Naive thymus-derived CD4-positive, alpha-beta T cell (primary cell): ENCODE results near the gene DYNLT2B. TPM values are rescaled to one million over a fixed set of nuclear protein-coding genes. Genes with fewer than 3 reads are reported as not detected.
"Not testable (repeated sequence)": the region's sequence is repeated elsewhere in the genome, so short reads cannot be mapped to it uniquely, and the experiment has no call there.

ENCODE experiments used
- ATAC-seq: fragments of 150-1000 bp; cut with Tn5 transposase; 2 replicates; pipeline ENCODE4 v1.10.0; 2021; ENCODE audit warnings: mild to moderate bottlenecking, moderate library complexity
- CTCF ChIA-PET: fragments of 350-600 bp; sonication (Branson Sonifier 250); formaldehyde crosslinking; loops from one replicate; lab custom pipeline; 2021; ENCODE audit warnings: antibody characterized with exemption; lab: Charles Lee
- POLR2A ChIA-PET: fragments of 350-600 bp; sonication (Branson Sonifier 250); formaldehyde crosslinking; loops from one replicate; lab custom pipeline; 2021; ENCODE audit warnings: antibody characterized with exemption, inconsistent platforms; lab: Charles Lee
- DNase-seq, 9 donors: peaks; one replicate each; pipeline versions ENCODE4 v3.0.0 to v3.0.0-alpha.2; 2020 to 2022; ENCODE audit warnings: mixed read lengths in 1 of 9
- H3K27ac ChIP-seq: one replicate; pipeline ENCODE4 v1.7.0; 2013; ENCODE audit warnings: mild to moderate bottlenecking, low read depth, low read length, moderate library complexity
- H3K27me3 ChIP-seq, 2 donors: one replicate each; pipeline ENCODE4 v1.7.0; 2013; ENCODE audit warnings: low read length in 2 of 2, mild to moderate bottlenecking in 2 of 2, moderate library complexity in 2 of 2; ENCODE audit not compliant: control insufficient read depth in 2 of 2, insufficient read depth in 2 of 2
- H3K36me3 ChIP-seq, 3 experiments: 1 replicate in 2 of 3; 2 replicates in 1 of 3; pipeline ENCODE4 v1.7.0; 2013; ENCODE audit warnings: low read length in 3 of 3, mild to moderate bottlenecking in 3 of 3, moderate library complexity in 1 of 3; ENCODE audit not compliant: insufficient read depth in 3 of 3, control insufficient read depth in 2 of 3
- H3K4me1 ChIP-seq, 2 donors: one replicate each; pipeline ENCODE4 v1.7.0; 2013; ENCODE audit warnings: low read length in 2 of 2, mild to moderate bottlenecking in 2 of 2, moderate library complexity in 1 of 2; ENCODE audit not compliant: control insufficient read depth in 2 of 2, insufficient read depth in 2 of 2
- H3K4me3 ChIP-seq: 2 replicates; pipeline ENCODE4 v1.7.0; 2013; ENCODE audit warnings: mild to moderate bottlenecking, low read length
- H3K9me3 ChIP-seq, 3 experiments: 1 replicate in 2 of 3; 2 replicates in 1 of 3; pipeline ENCODE4 v1.7.0; 2013; ENCODE audit warnings: low read length in 3 of 3; ENCODE audit not compliant: control insufficient read depth in 2 of 3
- H3K27ac Mint-ChIP-seq, 9 donors: one replicate each; pipeline ENCODE4 v1.8.0; 2020 to 2022; ENCODE audit warnings: mixed read lengths in 9 of 9, mild to moderate bottlenecking in 8 of 9, moderate library complexity in 5 of 9, inconsistent platforms in 2 of 9
- H3K27me3 Mint-ChIP-seq, 5 donors: one replicate each; pipeline ENCODE4 v1.8.0; 2021 to 2022; ENCODE audit warnings: mixed read lengths in 5 of 5, mild to moderate bottlenecking in 1 of 5
- H3K36me3 Mint-ChIP-seq, 5 donors: one replicate each; pipeline ENCODE4 v1.8.0; 2020 to 2022; ENCODE audit warnings: mixed read lengths in 5 of 5, mild to moderate bottlenecking in 3 of 5, inconsistent platforms in 1 of 5
- H3K4me1 Mint-ChIP-seq, 7 donors: one replicate each; pipeline ENCODE4 v1.8.0; 2020 to 2022; ENCODE audit warnings: mixed read lengths in 7 of 7, mild to moderate bottlenecking in 3 of 7, inconsistent platforms in 1 of 7
- H3K4me3 Mint-ChIP-seq, 10 donors: one replicate each; pipeline ENCODE4 v1.8.0; 2020 to 2022; ENCODE audit warnings: mild to moderate bottlenecking in 10 of 10, mixed read lengths in 10 of 10, moderate library complexity in 6 of 10, inconsistent platforms in 2 of 10
- H3K9me3 Mint-ChIP-seq, 11 donors: one replicate each; pipeline ENCODE4 v1.8.0; 2020 to 2022; ENCODE audit warnings: mixed read lengths in 11 of 11, mild to moderate bottlenecking in 4 of 11, inconsistent platforms in 1 of 11, moderate library complexity in 1 of 11
- intact Hi-C, 2 donors: fragments of 100-400 bp; cut with micrococcal nuclease; formaldehyde crosslinking; loops; one replicate each; pipeline ENCODE4 v1.15.1; 2023
- polyA plus RNA-seq, 2 donors: library from polyadenylated mRNA; unstranded; fragments of 300-500 nt; fragmentation: Illumina TruSeq; gene quantifications; one replicate each; pipeline ENCODE4 v1.2.3, GENCODE V29; 2021
- total RNA-seq, 6 experiments: library from RNA in 5 of 6; stranded (reverse) in 5 of 6; gene quantifications; 1 replicate in 5 of 6; 2 replicates in 1 of 6; pipeline ENCODE4 v1.2.3 and lab custom pipeline; 2021 to 2026

The DYNLT2B gene
- 10 to 100 TPM in 1 of 5 experiments, 1 to 10 TPM in 4; 3.3 to 20.8 (median 5.1) TPM for total RNA-seq
- 1 to 10 TPM; 4.5 to 7.6 TPM for polyA plus RNA-seq
- not detected for total RNA-seq (lab: John Stamatoyannopoulos, UW)

DNA sequence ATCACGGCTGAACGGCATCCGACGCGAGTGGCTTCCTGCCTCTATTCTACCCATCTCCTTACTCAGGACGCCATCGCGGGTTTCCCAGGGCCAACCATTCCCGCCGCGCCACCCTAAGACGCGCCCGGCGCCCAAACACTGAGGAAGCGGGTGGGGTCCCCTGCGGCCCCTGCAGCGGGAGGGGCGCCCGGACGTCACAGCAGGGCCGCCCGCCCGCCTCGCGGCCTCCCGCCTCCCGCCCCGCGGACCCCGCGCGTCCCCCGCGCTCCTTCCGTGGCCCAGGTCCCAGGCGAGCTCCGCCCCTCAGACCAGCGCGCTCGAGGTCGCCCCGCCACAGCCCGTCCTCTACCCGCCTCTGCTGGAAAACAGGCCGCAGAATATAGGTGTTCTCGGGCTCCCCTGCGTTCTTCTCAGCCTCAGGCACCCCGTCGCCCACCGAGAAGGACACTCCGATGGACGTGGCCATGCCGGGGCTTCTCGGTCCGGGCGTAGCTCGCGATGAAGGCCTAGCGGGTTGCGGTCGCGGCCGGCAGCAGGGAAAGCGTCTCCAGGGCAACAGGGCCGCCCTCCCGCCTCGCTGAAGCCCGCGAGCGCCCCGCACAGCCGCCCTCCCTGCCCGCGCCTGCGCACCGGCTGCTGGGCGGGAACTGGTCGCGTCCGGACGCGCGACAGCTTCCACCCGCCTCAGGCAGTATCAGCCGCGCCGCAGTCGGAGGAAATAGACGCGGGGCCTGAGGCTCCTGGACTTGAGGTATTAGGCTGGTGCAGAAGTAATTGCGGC is at the start of gene DYNLT2B:
Gene DYNLT2B (minus strand): TSS at position 554 of the 781 bp plus-strand sequence. CDS start 88 bp downstream, at position 466.
- H3K27ac Mint-ChIP-seq = peak within 1 kb of the TSS; percentile 88 to 98 (median 94)
- H3K4me1 Mint-ChIP-seq = peaks cover 0 to 23% (median 9%) of the 10 kb centered on the region in 7 donors
- Histone ChIP-seq H3K27ac (peak within 1 kb of the TSS; percentile 90), H3K4me3 (peak within 1 kb of the TSS; percentile 89), H3K36me3 (no peaks in the 10 kb centered on the region), H3K9me3 (no peaks in the 10 kb centered on the region), H3K27me3 (no peaks in the 10 kb centered on the region), H3K4me1 (no peaks in the 10 kb centered on the region)
- H3K9me3 Mint-ChIP-seq = peaks cover 0 to 8% (median 0%) of the 10 kb centered on the region in 11 donors
- CTCF ChIA-PET = interaction anchor here (0.6 kb wide), 1 partner anchor 35 kb away, joined by 3 read pairs; no protein-coding TSS in a partner anchor
- peaks cover 0 to 10% (median 0%) of the 10 kb centered on the region in 5 donors for H3K36me3 Mint-ChIP-seq
- intact Hi-C loops = loop anchor here (1.0 to 5.0 kb wide), 10 partner anchors 31 to 625 kb away; partner anchors contain the start of genes FBXO45 (in 2 of the 2), PCYT1A (in 2 of the 2), RNF168 (in 2 of the 2) and UBXN7 (in 2 of the 2)
- H3K27me3 Mint-ChIP-seq = no peaks in the 10 kb centered on the region
- H3K4me3 Mint-ChIP-seq = peak within 1 kb of the TSS; percentile 82 to 95 (median 94)
- ATAC-seq (peak; percentile 94), DNase-seq (peak; percentile 82 to 91 (median 88))
- POLR2A ChIA-PET = interaction anchor here (0.5 to 3.2 kb wide), 11 partner anchors 9 to 1920 kb away, joined by 3 to 22 read pairs (median 6); partner anchors contain the start of genes FBXO45, PCYT1A, UBXN7 and WDR53

DNA sequence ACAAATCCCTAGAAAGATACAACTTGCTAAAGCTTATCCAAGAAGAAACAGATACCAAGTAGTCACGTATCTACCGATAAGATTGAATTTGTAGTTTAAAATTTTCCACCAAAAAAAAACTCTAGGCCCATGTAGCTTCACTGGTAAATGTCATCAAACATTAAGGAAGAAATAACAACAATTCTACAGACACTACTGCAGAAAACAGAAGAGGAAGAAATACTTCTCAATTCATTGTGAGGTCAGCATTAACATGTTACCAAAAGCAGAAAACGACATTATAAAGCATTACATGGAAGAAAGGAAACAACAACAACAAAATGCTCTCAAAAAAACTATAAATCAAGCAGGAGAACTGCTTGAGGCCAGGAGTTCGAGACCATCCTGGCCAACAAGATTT is 47.7 kb upstream of the DYNLT2B start:
- Mint-ChIP-seq H3K27me3 (no peaks in the 10 kb centered on the region), H3K4me1 (peaks cover 0 to 14% (median 0%) of the 10 kb centered on the region in 7 donors), H3K4me3 (no peak overlapping the region), H3K9me3 (no peaks in the 10 kb centered on the region), H3K27ac (peak overlapping the region in 3 of 9 donors; percentile 23 to 48 (median 23)), H3K36me3 (peaks cover 18 to 45% (median 24%) of the 10 kb centered on the region in 5 donors)
- CTCF ChIA-PET = interaction anchor here (1.6 kb wide), 1 partner anchor 113 kb away, joined by 5 read pairs; no protein-coding TSS in a partner anchor
- POLR2A ChIA-PET = no interaction called here
- H3K4me1 ChIP-seq = no peaks in the 10 kb centered on the region
- ATAC-seq = no peak
- H3K9me3 ChIP-seq = no peaks in the 10 kb centered on the region
- no peak for DNase-seq
- intact Hi-C loops = loop anchor here in 1 of 2 donors (5.0 to 10.0 kb wide), 2 partner anchors 109 to 113 kb away; no protein-coding TSS in a partner anchor
- peaks cover 0 to 46% (median 5%) of the 10 kb centered on the region in 3 experiments for H3K36me3 ChIP-seq
- H3K4me3 ChIP-seq = no peak overlapping the region
- no peaks in the 10 kb centered on the region for H3K27me3 ChIP-seq
- no peak overlapping the region for H3K27ac ChIP-seq

DNA sequence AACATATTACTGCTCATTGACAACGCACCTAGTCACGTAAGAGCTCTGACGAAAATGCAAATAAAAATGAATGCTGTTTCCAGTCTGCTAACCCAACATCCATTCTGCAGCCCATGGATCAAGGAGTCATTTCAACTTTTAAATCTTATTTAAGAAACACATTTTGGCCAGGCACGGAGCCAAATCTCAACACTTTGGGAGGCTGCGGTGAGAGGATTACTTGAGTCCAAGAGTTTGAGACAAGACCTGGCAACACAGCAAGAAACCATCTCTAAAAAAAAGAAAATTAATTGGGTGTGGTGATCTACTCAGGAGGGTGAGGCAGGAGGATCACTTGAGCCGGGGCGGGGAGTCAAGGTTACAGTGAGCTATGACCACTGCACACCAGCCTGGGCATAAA is 42.5 kb upstream of the DYNLT2B start:
- peaks cover 0 to 69% (median 14%) of the 10 kb centered on the region in 3 experiments for H3K36me3 ChIP-seq
- intact Hi-C loops = loop anchor here in 1 of 2 donors (10.0 kb wide), 1 partner anchor 114 kb away; no protein-coding TSS in a partner anchor

DNA sequence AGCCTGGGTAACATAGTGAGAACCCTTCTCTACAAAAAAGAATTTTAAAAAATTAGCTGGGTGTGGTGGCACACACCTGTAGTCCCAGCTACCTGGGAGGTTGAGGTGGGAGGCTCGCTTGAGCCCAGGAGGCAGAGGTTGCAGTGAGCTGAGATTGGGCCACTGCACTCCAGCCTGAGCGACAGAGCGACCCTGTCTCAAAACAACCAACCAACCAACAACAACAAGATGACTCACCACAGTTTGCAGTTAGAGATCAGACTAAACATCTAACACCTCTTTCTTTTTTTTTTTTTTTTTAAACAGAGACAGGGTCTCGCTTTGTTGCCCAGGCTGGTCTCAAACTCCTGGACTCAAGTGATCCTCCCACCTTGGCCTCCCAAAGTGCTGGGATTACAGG is 40.5 kb upstream of the DYNLT2B start:
- DNase-seq, H3K27ac Mint-ChIP-seq, H3K9me3 ChIP-seq, H3K27me3 ChIP-seq, H3K4me3 Mint-ChIP-seq, H3K4me3 ChIP-seq, intact Hi-C loops, H3K27ac ChIP-seq, H3K27me3 Mint-ChIP-seq, ATAC-seq, H3K9me3 Mint-ChIP-seq, POLR2A ChIA-PET, H3K4me1 ChIP-seq: not testable (repeated sequence)
- H3K36me3 ChIP-seq = peaks cover 0 to 82% (median 14%) of the 10 kb centered on the region in 3 experiments
- Mint-ChIP-seq H3K4me1 (peaks cover 0 to 11% (median 5%) of the 10 kb centered on the region in 7 donors), H3K36me3 (peaks cover 32 to 85% (median 52%) of the 10 kb centered on the region in 5 donors)
- CTCF ChIA-PET = interaction anchor here (0.6 kb wide), 1 partner anchor 14 kb away, joined by 3 read pairs; no protein-coding TSS in a partner anchor

More for the DNA sequence above, 42.5 kb upstream of the DYNLT2B start:
- Mint-ChIP-seq H3K27ac (peak overlapping the region in 1 of 9 donors; percentile 43), H3K9me3 (no peaks in the 10 kb centered on the region), H3K4me1 (peaks cover 0 to 12% (median 5%) of the 10 kb centered on the region in 7 donors), H3K36me3 (peaks cover 32 to 73% (median 43%) of the 10 kb centered on the region in 5 donors), H3K4me3 (no peak overlapping the region), H3K27me3 (no peaks in the 10 kb centered on the region)
- H3K27me3 ChIP-seq = no peaks in the 10 kb centered on the region
- no peak for DNase-seq
- H3K27ac ChIP-seq = no peak overlapping the region
- H3K4me1 ChIP-seq = no peaks in the 10 kb centered on the region
- no peaks in the 10 kb centered on the region for H3K9me3 ChIP-seq
- CTCF ChIA-PET = no interaction called here
- POLR2A ChIA-PET = interaction anchor here (0.5 kb wide), 1 partner anchor 43 kb away, joined by 10 read pairs; no protein-coding TSS in a partner anchor
- no peak overlapping the region for H3K4me3 ChIP-seq
- no peak for ATAC-seq

DNA sequence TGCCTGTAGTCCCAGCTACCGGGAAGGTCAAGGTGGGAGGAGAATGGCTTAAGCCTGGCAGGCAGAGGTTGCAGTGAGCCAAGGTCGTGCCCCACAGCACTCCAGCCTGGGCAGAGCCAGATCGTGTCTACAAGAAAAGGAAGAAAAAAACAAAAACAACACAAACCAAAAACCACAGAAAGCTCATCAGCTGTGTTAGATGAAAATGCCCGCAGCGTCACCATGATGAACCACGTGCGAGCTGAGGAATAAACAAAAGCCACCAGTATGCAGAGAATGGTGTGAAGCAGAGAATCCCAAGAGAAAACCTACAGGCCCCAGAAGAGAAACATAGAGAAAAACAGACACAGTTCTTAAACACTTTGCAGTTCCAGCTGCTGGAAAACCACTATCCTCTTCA is 39.9 kb upstream of the DYNLT2B start:
- peaks cover 0 to 79% (median 14%) of the 10 kb centered on the region in 3 experiments for H3K36me3 ChIP-seq
- H3K4me1 Mint-ChIP-seq = peaks cover 0 to 11% (median 5%) of the 10 kb centered on the region in 7 donors
- intact Hi-C loops = no loop called here
- DNase-seq = no peak
- peak overlapping the region in 2 of 9 donors; percentile 9 to 56 for H3K27ac Mint-ChIP-seq
- H3K27me3 ChIP-seq = no peaks in the 10 kb centered on the region
- H3K27me3 Mint-ChIP-seq = no peaks in the 10 kb centered on the region
- peaks cover 32 to 84% (median 54%) of the 10 kb centered on the region in 5 donors for H3K36me3 Mint-ChIP-seq
- ChIA-PET POLR2A (interaction anchor here (0.7 kb wide), 1 partner anchor 95 kb away, joined by 5 read pairs; no protein-coding TSS in a partner anchor), CTCF (interaction anchor here (0.6 kb wide), 1 partner anchor 15 kb away, joined by 3 read pairs; no protein-coding TSS in a partner anchor)
- H3K9me3 Mint-ChIP-seq = no peaks in the 10 kb centered on the region
- H3K27ac ChIP-seq = no peak overlapping the region
- peak overlapping the region in 1 of 10 donors; percentile 29 for H3K4me3 Mint-ChIP-seq
- no peaks in the 10 kb centered on the region for H3K9me3 ChIP-seq
- no peak for ATAC-seq
- H3K4me3 ChIP-seq = no peak overlapping the region
- no peaks in the 10 kb centered on the region for H3K4me1 ChIP-seq

DNA sequence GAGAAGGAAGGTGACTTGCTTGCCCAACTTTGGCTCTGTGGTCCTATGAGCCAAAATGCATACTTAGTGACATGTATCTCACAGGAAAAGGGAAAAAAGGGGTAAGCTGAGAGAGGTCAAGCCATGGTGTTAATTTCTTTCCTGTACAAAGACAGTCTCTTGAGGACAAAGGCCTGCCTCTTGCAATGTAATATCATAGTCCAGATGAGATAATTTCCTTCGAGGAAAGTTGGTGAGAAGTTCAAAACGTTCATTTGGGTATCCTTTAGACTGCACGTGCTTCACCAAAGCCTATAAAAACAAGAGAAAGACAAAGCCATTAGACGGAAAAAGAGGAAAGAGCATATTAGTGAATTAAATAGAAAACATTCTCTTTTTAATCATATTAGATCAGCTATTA is 38.5 kb upstream of the DYNLT2B start:
- H3K27ac Mint-ChIP-seq = no peak overlapping the region
- ATAC-seq = no peak
- H3K4me1 ChIP-seq = no peaks in the 10 kb centered on the region
- H3K27ac ChIP-seq = no peak overlapping the region
- H3K36me3 Mint-ChIP-seq = peaks cover 27 to 76% (median 49%) of the 10 kb centered on the region in 5 donors
- no peak overlapping the region for H3K4me3 Mint-ChIP-seq
- intact Hi-C loops = no loop called here
- H3K9me3 ChIP-seq = no peaks in the 10 kb centered on the region
- H3K27me3 Mint-ChIP-seq = no peaks in the 10 kb centered on the region
- POLR2A ChIA-PET = no interaction called here
- DNase-seq = no peak
- H3K9me3 Mint-ChIP-seq = no peaks in the 10 kb centered on the region
- CTCF ChIA-PET = no interaction called here
- no peak overlapping the region for H3K4me3 ChIP-seq
- H3K36me3 ChIP-seq = peaks cover 0 to 66% (median 9%) of the 10 kb centered on the region in 3 experiments
- H3K27me3 ChIP-seq = no peaks in the 10 kb centered on the region
- H3K4me1 Mint-ChIP-seq = peaks cover 0 to 11% (median 5%) of the 10 kb centered on the region in 7 donors
